Adrenal gland (tissue), 5 donors: ENCODE results near the gene CNGA1.

Experiments
- POLR2A ChIP-seq, 2 donors: fragments of 450-650 bp; IDR thresholded peaks; one replicate each; pipeline ENCODE4 v1.6.1; 2017; ENCODE audit warnings: antibody characterized with exemption in 2 of 2, mild to moderate bottlenecking in 2 of 2, moderate library complexity in 1 of 2
- TF ChIP-seq, protein P1 (sequence below), 6 experiments: fragments of 450-650 bp in 4 of 6; fragments of 200-600 bp in 2 of 6; sonication (generic) in 1 of 6; IDR thresholded peaks; 1 replicate in 5 of 6; 2 replicates in 1 of 6; pipeline versions ENCODE4 v1.5.1 to v1.8.0; 2016 to 2021; ENCODE audit warnings: antibody characterized with exemption in 6 of 6, mild to moderate bottlenecking in 2 of 6, moderate library complexity in 1 of 6
- donor health status: DM: no; HTN: no; CAD: no.

DNA sequence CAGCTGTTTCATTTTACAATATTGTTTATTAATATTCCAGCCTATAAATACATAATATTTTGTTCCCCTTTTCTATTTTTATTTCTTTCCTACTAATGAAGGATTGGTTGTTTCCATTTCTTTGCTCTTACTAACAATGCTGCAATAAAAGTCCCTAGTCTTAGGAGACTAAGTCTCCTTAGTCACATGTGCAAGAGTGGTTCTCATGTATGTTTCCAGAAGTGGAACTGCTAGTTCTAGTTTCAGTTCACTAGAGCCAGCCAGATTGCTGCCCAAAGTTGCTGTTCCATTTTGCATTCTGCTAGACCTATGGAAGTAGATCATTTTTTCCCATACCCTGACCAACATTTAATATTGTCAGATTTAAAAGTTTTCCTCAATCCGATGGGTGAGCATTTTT, 44.3 kb downstream of the CNGA1 start:
- TF ChIP-seq POLR2A (IDR thresholded peaks at IDR 0.05) = no peak
- TF ChIP-seq, protein P1, sequence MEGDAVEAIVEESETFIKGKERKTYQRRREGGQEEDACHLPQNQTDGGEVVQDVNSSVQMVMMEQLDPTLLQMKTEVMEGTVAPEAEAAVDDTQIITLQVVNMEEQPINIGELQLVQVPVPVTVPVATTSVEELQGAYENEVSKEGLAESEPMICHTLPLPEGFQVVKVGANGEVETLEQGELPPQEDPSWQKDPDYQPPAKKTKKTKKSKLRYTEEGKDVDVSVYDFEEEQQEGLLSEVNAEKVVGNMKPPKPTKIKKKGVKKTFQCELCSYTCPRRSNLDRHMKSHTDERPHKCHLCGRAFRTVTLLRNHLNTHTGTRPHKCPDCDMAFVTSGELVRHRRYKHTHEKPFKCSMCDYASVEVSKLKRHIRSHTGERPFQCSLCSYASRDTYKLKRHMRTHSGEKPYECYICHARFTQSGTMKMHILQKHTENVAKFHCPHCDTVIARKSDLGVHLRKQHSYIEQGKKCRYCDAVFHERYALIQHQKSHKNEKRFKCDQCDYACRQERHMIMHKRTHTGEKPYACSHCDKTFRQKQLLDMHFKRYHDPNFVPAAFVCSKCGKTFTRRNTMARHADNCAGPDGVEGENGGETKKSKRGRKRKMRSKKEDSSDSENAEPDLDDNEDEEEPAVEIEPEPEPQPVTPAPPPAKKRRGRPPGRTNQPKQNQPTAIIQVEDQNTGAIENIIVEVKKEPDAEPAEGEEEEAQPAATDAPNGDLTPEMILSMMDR (IDR thresholded peaks at IDR 0.05) = no peak
